ENCODE measurements around the gene SPTA1. TPM values are rescaled to one million over a fixed set of nuclear protein-coding genes. Genes with fewer than 3 reads are reported as not detected.
A peak's percentile ranks its signal among the peaks of the same experiment; 100 is the strongest.

The SPTA1 gene
- total RNA-seq, 2 experiments from 2014 or later, result not detected

- Mint-ChIP-seq H3K4me3 (no peak overlapping the region), H3K36me3 (no peaks in the 10 kb centered on the region), H3K9me3 (no peaks in the 10 kb centered on the region), H3K27me3 (peaks cover 6% of the 10 kb centered on the region), H3K4me1 (no peaks in the 10 kb centered on the region), H3K27ac (no peak overlapping the region)
- ATAC-seq (ENCODE audit: low read depth) (no peak), DNase-seq (no peak)
- POLR2A ChIA-PET, result no interaction called here
Measured at GRCh38 chr1:158666037-158666436, 20.5 kb downstream of the SPTA1 start.

- Mint-ChIP-seq H3K36me3 (no peaks in the 10 kb centered on the region), H3K9me3 (no peaks in the 10 kb centered on the region), H3K27me3 (peaks cover 6% of the 10 kb centered on the region), H3K4me1 (peaks cover 7% of the 10 kb centered on the region), H3K27ac (no peak overlapping the region), H3K4me3 (no peak overlapping the region)
- POLR2A ChIA-PET, result no interaction called here
- DNase-seq (no peak), ATAC-seq (ENCODE audit: low read depth) (no peak)
Measured at GRCh38 chr1:158654571-158654970, 31.9 kb downstream of the SPTA1 start.

GRCh38 chr1:158654086-158654485 is 32.4 kb downstream of the SPTA1 start:
- POLR2A ChIA-PET, result no interaction called here
- no peak overlapping the region for H3K4me3 Mint-ChIP-seq
- no peaks in the 10 kb centered on the region for H3K36me3 Mint-ChIP-seq
- ATAC-seq (ENCODE audit: low read depth), result no peak
- H3K4me1 Mint-ChIP-seq, result peaks cover 7% of the 10 kb centered on the region
- no peaks in the 10 kb centered on the region for H3K9me3 Mint-ChIP-seq
- H3K27ac Mint-ChIP-seq, result no peak overlapping the region
- DNase-seq, result no peak
- peaks cover 6% of the 10 kb centered on the region for H3K27me3 Mint-ChIP-seq

GRCh38 chr1:158652721-158653334 is 33.7 kb downstream of the SPTA1 start:
- Mint-ChIP-seq H3K9me3 (no peaks in the 10 kb centered on the region), H3K36me3 (no peaks in the 10 kb centered on the region), H3K27ac (no peak overlapping the region), H3K4me1 (peaks cover 7% of the 10 kb centered on the region), H3K4me3 (no peak overlapping the region), H3K27me3 (peaks cover under 1% of the 10 kb centered on the region)
- ATAC-seq (ENCODE audit: low read depth) (no peak), DNase-seq (no peak)
- POLR2A ChIA-PET, result no interaction called here

- Mint-ChIP-seq H3K27ac (no peak overlapping the region), H3K9me3 (no peaks in the 10 kb centered on the region), H3K4me1 (peaks cover 12% of the 10 kb centered on the region), H3K4me3 (no peak overlapping the region), H3K27me3 (no peaks in the 10 kb centered on the region), H3K36me3 (peaks cover 2% of the 10 kb centered on the region)
- POLR2A ChIA-PET, result no interaction called here
- no peak for DNase-seq
- ATAC-seq (ENCODE audit: low read depth), result no peak
Measured at GRCh38 chr1:158649052-158649451, 37.5 kb downstream of the SPTA1 start.

DNA sequence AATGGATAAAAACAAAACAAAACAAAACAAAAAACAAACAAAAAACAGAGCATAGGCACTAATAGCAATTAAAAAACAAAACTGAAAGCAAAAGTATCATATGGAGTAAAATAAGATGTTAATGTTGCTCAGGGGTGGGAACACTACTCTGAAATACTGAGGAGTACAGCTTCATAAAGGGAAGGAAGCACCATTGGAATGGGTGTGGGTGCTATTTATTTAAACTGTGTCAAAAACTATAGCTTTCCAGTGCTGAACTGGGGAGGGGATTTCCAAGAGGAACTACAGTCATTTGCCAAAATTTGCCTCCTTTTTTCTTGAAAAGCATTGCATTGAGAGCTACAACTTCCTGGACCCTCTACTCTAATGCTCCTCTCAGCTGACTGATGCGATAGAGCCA is 40.0 kb downstream of the SPTA1 start:
- H3K9me3 Mint-ChIP-seq, result no peaks in the 10 kb centered on the region
- peak overlapping the region; percentile 52 for H3K4me3 Mint-ChIP-seq
- no peak for ATAC-seq (ENCODE audit: low read depth)
- H3K27me3 Mint-ChIP-seq, result no peaks in the 10 kb centered on the region
- POLR2A ChIA-PET, result no interaction called here
- no peak overlapping the region for H3K27ac Mint-ChIP-seq
- H3K36me3 Mint-ChIP-seq, result peaks cover 2% of the 10 kb centered on the region
- no peak for DNase-seq
- H3K4me1 Mint-ChIP-seq, result peaks cover 10% of the 10 kb centered on the region

GRCh38 chr1:158644449-158644848 is 42.1 kb downstream of the SPTA1 start:
- DNase-seq, result no peak
- H3K4me1 Mint-ChIP-seq, result peaks cover 10% of the 10 kb centered on the region
- H3K27me3 Mint-ChIP-seq, result no peaks in the 10 kb centered on the region
- H3K4me3 Mint-ChIP-seq, result no peak overlapping the region
- no peak overlapping the region for H3K27ac Mint-ChIP-seq
- H3K36me3 Mint-ChIP-seq, result peaks cover 2% of the 10 kb centered on the region
- POLR2A ChIA-PET, result no interaction called here
- no peak for ATAC-seq (ENCODE audit: low read depth)
- H3K9me3 Mint-ChIP-seq, result no peaks in the 10 kb centered on the region

DNA sequence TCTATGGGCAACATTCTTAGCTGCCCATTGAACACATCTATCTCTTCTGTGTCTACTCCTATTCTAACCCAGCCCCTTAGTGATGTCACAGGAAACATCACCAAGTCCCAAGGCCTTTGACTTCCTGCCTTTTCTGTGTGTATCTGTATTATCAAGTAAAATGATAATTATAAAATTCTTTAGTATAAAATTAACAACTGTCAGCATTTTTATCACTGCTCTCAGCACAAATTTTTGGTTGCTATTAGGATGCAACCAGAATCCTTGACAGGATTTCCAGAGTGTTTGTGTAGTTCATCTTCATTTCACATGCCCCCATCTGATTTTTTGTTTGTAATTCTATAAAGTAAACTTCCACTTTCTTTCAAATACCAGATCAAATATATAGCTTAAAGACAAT is 47.6 kb downstream of the SPTA1 start:
- DNase-seq (no peak), ATAC-seq (ENCODE audit: low read depth) (no peak)
- Mint-ChIP-seq H3K4me1 (no peaks in the 10 kb centered on the region), H3K36me3 (no peaks in the 10 kb centered on the region), H3K9me3 (no peaks in the 10 kb centered on the region), H3K27me3 (no peaks in the 10 kb centered on the region), H3K27ac (no peak overlapping the region), H3K4me3 (no peak overlapping the region)
- POLR2A ChIA-PET, result no interaction called here

- DNase-seq, result no peak
- POLR2A ChIA-PET, result no interaction called here
- no peaks in the 10 kb centered on the region for H3K27me3 Mint-ChIP-seq
- H3K4me1 Mint-ChIP-seq, result no peaks in the 10 kb centered on the region
- no peak overlapping the region for H3K27ac Mint-ChIP-seq
- H3K9me3 Mint-ChIP-seq, result no peaks in the 10 kb centered on the region
- ATAC-seq (ENCODE audit: low read depth), result no peak
- H3K4me3 Mint-ChIP-seq, result no peak overlapping the region
- no peaks in the 10 kb centered on the region for H3K36me3 Mint-ChIP-seq
Measured at GRCh38 chr1:158638146-158638545, 48.4 kb downstream of the SPTA1 start.

DNA sequence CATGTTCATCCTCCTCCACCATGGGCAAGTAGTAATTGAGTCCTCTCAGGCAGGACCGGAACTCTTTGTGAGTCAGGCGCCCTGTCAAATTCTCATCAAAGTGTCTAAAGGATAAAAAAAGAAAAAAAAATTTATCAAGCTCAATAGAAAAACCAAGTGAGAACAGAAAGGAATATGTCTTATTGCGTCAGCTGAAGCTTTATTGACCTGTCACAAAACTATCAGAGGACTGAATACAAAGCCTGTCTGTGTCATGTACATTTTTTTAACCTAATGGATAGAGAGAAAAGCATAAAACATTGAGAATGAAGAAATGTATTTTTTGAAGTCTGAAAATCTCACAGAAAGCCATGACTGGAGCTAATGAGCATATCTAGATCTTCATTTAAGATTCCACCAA is 72.8 kb downstream of the SPTA1 start:
- POLR2A ChIA-PET, result no interaction called here
- Mint-ChIP-seq H3K27me3 (peaks cover 13% of the 10 kb centered on the region), H3K4me1 (peaks cover 2% of the 10 kb centered on the region), H3K9me3 (no peaks in the 10 kb centered on the region), H3K4me3 (no peak overlapping the region), H3K27ac (no peak overlapping the region), H3K36me3 (no peaks in the 10 kb centered on the region)
- no peak for ATAC-seq (ENCODE audit: low read depth)
- DNase-seq, result no peak

DNA sequence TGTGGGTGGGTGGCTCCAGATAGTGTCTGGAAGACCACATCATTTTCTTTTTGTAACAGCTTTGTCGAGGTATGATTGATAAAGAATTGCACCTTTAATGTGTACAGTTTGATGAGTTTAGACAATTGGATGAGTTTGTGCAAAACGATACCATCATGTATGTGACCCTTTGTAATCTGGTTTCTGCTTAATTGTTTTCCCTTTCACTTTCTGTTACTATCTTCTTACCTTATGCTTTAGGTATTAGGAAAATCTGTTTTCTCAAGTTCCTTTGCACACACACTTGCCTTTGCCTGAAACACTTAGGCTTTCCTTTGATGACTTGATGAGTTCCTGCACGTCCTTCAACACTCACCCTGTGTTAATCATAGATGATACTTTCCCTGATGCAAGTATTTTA is 74.6 kb downstream of the SPTA1 start:
- POLR2A ChIA-PET, result no interaction called here
- Mint-ChIP-seq H3K4me3 (no peak overlapping the region), H3K27me3 (peaks cover 13% of the 10 kb centered on the region), H3K36me3 (no peaks in the 10 kb centered on the region), H3K27ac (no peak overlapping the region), H3K9me3 (no peaks in the 10 kb centered on the region), H3K4me1 (peaks cover 2% of the 10 kb centered on the region)
- ATAC-seq (ENCODE audit: low read depth) (no peak), DNase-seq (no peak)

- no peak overlapping the region for H3K27ac Mint-ChIP-seq
- POLR2A ChIA-PET, result no interaction called here
- no peak overlapping the region for H3K4me3 Mint-ChIP-seq
Measured at GRCh38 chr1:158607296-158607695, 79.2 kb downstream of the SPTA1 start.

DNA sequence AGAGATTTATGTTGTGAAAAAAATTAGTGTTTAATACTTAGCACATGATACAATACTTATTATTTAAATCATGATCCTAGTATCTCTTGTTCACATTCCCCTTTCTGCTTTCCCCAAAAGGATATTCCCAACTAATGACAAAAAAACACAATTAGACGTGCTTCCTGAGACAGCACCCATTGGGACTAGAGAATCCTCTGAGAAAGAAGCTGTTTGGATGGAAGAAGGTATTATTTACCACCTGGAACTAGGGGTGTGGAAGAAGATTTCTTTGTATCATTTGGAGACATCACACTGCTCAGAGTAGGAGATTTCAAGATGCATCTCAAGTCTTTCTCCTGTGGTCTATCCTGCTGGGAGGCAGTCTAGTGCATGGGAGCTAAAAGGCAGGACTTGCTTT is 81.5 kb downstream of the SPTA1 start, which contains the start of gene OR10Z1:
TSS of gene OR10Z1 (plus strand) at position 301 of the 400 bp plus-strand sequence. CDS start 1,171 bp downstream, outside the sequence.
- DNase-seq (no peak), ATAC-seq (ENCODE audit: low read depth) (no peak)
- POLR2A ChIA-PET, result no interaction called here
- no peaks in the 10 kb centered on the region for H3K36me3 Mint-ChIP-seq
- peaks cover 4% of the 10 kb centered on the region for H3K27me3 Mint-ChIP-seq
- H3K4me1 Mint-ChIP-seq, result no peaks in the 10 kb centered on the region
- no peak within 1 kb of the TSS for H3K27ac Mint-ChIP-seq
- H3K9me3 Mint-ChIP-seq, result no peaks in the 10 kb centered on the region
- no peak within 1 kb of the TSS for H3K4me3 Mint-ChIP-seq

More at GRCh38 chr1:158607296-158607695, 79.2 kb downstream of the SPTA1 start:
- Mint-ChIP-seq H3K27me3 (peaks cover 7% of the 10 kb centered on the region), H3K36me3 (no peaks in the 10 kb centered on the region), H3K9me3 (no peaks in the 10 kb centered on the region), H3K4me1 (peaks cover 2% of the 10 kb centered on the region)
- no peak for DNase-seq
- no peak for ATAC-seq (ENCODE audit: low read depth)

- peaks cover 3% of the 10 kb centered on the region for H3K27me3 Mint-ChIP-seq
- H3K36me3 Mint-ChIP-seq, result no peaks in the 10 kb centered on the region
- POLR2A ChIA-PET, result no interaction called here
- no peak for DNase-seq
- H3K9me3 Mint-ChIP-seq, result peaks cover 13% of the 10 kb centered on the region
- H3K27ac Mint-ChIP-seq, result no peak overlapping the region
- no peak overlapping the region for H3K4me3 Mint-ChIP-seq
- ATAC-seq (ENCODE audit: low read depth), result no peak
- H3K4me1 Mint-ChIP-seq, result no peaks in the 10 kb centered on the region
Measured at GRCh38 chr1:158600735-158601134, 85.8 kb downstream of the SPTA1 start.

GRCh38 chr1:158586942-158587341 is 99.6 kb downstream of the SPTA1 start:
- Mint-ChIP-seq H3K4me3 (no peak overlapping the region), H3K4me1 (no peaks in the 10 kb centered on the region), H3K27ac (no peak overlapping the region), H3K36me3 (no peaks in the 10 kb centered on the region), H3K27me3 (peaks cover 2% of the 10 kb centered on the region), H3K9me3 (no peaks in the 10 kb centered on the region)
- ATAC-seq (ENCODE audit: low read depth) (no peak), DNase-seq (no peak)
- POLR2A ChIA-PET, result no interaction called here

All from activated naive CD8-positive, alpha-beta T cell treated with anti-CD3 and anti-CD28 coated beads, Interleukin-2, amount 10 ng/mL, durations not matched to agents 7 days and 5 days (primary cell).